DMS53 (cell line): ENCODE data around the gene SNRNP35.
"Not testable (repeated sequence)": the region's sequence is repeated elsewhere in the genome, so short reads cannot be mapped to it uniquely, and the experiment has no call there.

Experiments
- DNase-seq: peaks from one replicate; lab custom pipeline; 2025; lab: John Stamatoyannopoulos, UW

Gene SNRNP35, protein sequence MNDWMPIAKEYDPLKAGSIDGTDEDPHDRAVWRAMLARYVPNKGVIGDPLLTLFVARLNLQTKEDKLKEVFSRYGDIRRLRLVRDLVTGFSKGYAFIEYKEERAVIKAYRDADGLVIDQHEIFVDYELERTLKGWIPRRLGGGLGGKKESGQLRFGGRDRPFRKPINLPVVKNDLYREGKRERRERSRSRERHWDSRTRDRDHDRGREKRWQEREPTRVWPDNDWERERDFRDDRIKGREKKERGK

GRCh38 chr12:123457980-123458779, at the start of gene SNRNP35:
SNRNP35 (plus strand) TSS chr12:123458139; CDS start chr12:123465541, 7,402 bp downstream.
- peak; percentile 93 for DNase-seq

- DNase-seq = not testable (repeated sequence)
Observed at GRCh38 chr12:123408619-123409018, 49.3 kb upstream of the SNRNP35 start.

DNA sequence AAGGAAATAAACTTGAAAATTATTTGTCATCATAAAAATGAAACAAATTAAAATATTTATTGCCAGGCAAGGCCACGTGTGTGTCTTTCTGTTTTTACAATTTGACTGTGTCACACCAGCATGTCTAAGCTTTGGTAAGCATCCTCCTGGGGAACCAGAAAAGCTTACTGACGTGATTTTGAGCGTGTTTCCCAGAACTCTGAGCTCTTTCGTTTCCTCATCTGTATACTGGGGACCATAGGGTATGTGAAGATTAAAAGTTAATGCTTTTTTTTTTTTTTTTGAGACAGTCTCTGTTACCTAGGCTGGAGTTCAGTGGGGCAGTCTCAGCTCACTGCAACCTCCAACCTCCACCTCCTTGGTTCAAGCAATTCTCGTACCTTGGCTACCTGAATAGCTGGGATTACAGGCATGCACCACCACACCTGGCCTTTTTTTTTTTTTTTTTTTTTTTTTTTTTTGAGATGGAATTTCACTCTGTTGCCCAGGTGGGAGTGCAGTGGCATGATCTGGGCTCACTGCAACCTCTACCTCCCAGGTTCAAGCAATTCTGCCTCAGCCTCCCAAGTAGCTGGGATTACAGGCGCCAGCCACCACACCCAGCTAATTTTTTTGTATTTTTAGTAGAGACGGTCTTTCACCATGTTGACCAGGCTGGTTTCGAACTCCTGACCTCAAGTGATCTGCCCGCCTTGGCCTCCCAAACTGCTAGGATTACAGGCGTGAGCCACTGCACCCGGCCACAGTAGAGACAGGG, 48.5 kb upstream of the SNRNP35 start:
- DNase-seq = not testable (repeated sequence)

GRCh38 chr12:123410041-123410412, 47.9 kb upstream of the SNRNP35 start:
- DNase-seq = no peak

DNA sequence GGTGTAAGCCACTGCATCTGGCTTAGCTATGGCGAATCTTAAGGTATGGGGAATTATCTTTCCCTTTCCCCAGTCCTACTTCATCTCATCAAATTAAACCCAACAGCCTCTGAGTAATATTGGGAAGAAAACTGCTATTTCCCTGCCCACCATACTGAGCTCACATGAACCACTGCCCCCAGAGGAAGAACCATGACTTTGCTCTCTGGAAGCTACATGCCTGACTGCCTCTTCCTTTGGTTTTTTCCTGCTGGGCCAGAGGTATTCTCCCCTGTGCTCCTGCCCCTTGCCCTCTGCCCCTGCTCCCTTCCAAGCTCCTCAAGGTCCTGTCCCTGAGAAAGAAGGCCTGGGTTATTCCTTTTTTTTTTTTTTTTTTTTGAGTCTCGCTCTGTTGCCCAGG, 36.6 kb upstream of the SNRNP35 start:
- no peak for DNase-seq

- no peak for DNase-seq
Observed at GRCh38 chr12:123427036-123427769, 30.7 kb upstream of the SNRNP35 start.

- no peak for DNase-seq
Observed at GRCh38 chr12:123428591-123428990, 29.3 kb upstream of the SNRNP35 start.

- not testable (repeated sequence) for DNase-seq
Observed at GRCh38 chr12:123429101-123429500, 28.8 kb upstream of the SNRNP35 start.

DNA sequence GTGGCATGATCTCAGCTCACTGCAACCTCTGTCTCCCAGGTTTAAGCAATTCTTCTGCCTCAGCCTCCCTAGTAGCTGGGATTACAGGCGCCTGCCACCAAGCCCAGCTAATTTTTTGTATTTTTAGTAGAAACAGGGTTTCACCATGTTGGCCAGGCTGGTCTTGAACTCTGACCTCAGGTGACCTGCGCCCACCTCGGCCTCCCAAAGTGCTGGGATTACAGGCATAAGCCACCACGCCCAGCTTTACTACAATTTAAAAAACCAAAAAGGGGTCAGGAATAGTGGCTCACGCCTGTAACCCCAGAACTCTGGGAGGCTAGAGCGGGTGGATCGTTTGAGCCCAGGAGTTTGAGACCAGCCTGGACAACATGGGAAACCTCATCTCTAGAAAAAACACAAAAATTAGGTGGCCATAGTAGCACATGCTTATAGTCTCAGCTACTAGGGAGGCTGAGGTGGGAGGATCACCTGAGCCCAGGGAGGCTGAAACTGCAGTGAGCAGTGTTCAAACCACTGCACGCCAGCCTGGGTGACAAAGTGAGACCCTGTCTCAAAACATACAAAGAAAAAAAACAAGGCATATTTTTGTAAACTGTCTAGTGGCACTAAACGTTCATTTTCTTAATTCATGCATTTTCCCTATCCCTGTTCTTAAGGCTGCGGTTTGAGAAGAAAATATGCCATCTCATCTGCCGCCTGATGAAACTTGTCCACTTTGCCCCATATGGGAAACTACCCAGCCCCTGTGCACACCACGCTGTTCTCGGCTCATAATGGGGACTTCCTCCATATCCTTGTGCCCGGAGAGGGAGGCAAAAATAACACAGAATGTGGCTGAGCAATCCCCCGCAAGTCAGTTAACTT, 25.8 kb upstream of the SNRNP35 start:
- DNase-seq = not testable (repeated sequence)

- DNase-seq = no peak
Observed at GRCh38 chr12:123433615-123434014, 24.3 kb upstream of the SNRNP35 start.

- DNase-seq = no peak
Observed at GRCh38 chr12:123435636-123436016, 22.3 kb upstream of the SNRNP35 start.

DNA sequence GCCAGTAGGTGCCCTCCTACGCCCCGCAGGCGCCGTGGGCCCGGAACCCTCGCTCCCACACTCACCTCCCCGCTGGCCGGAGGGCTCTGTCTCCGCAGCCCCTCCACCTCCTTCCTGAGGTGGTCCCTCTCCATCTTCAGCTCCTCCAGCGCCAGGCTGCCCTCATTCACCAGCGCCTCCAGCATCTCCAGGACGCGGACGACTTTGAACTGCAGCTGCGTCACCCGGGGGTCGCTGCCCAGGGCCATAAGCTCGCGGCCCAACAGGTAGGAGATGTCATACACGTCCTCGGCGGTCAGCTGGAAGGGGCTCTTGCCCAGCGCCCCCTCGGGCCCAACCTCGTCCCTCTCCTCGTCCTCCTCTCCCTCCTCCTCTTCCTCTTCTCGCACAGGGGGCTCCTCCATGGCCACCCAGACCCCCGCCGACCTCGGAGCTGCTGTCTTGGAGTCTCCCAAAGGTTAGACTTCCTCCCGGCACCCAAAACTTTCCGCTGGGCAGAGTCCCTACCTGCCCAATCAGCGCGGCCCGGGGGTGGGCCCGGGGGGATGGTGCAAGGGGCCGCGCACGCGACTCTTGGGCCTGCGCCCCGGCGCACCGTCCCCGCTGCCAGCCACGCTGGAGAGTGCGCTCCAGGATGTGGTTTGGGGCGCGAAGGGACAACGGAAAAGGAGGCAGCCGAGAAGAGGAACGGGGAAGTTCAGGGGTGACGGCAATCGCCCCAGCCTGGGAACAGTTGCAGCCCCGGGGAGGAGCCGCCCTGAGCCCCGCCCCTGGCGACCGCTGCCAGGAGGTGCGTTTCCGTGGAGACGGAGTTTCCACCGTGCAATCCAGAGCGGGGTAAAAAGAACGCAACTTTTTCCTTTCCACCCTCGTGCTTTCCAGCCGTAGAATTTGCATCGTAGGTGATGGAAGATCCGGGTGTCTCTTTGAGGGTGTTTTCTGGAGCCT, 21.6 kb upstream of the SNRNP35 start, which contains the start of gene RILPL2:
RILPL2 (minus strand) TSS at position 668 of the 948 bp plus-strand sequence; CDS start at position 404, 264 bp downstream.
- DNase-seq = peak; percentile 79

DNA sequence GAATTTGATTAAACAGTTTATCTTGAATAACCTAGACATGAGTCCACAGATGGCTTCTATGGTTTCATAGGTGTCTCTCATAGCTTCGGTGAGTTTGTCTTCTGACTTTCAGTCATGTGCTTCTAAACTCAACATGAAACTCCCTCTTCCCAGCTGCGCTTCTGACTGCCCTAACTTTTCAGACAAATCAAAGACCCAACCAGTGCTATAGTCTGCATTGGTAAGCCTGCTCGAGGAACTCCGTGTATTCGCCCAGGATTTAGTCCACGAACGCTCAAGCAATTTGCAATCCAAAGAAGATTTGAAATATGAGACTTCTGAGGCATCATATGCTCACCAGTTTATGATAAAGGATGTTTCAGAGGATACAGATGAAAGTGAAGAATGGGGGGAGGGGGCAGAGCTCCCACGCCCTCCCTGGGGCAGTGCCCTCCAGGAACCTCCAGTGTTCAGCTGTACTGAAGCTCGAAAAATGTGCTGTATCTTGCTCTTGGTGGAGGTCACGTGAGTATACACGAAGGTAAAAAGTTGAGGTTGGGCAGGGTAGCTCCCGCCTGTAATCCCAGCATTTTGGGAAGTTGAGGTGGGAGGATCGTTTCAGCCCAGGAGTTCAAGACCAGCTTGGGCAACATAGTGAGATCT, 16.3 kb upstream of the SNRNP35 start:
- no peak for DNase-seq

- no peak for DNase-seq
Observed at GRCh38 chr12:123442774-123443173, 15.2 kb upstream of the SNRNP35 start.

GRCh38 chr12:123444092-123445026, 13.6 kb upstream of the SNRNP35 start:
- DNase-seq = no peak

GRCh38 chr12:123445388-123446332, 12.3 kb upstream of the SNRNP35 start:
- DNase-seq = no peak

- no peak for DNase-seq
Observed at GRCh38 chr12:123446333-123446713, 11.6 kb upstream of the SNRNP35 start.
